Activated CD8-positive, alpha-beta T cell treated with anti-CD3 and anti-CD28 coated beads for 36 hours (primary cell): ENCODE data around the gene CDC42. TPM values are rescaled to one million over a fixed set of nuclear protein-coding genes. Genes with fewer than 3 reads are reported as not detected.
"Not testable (repeated sequence)": the region's sequence is repeated elsewhere in the genome, so short reads cannot be mapped to it uniquely, and the experiment has no call there.

Experiments used
- ATAC-seq: fragments of 200-7000 bp; cut with Tn5 transposase; one replicate; pipeline ENCODE4 v1.10.0; 2021; ENCODE audit warnings: mild to moderate bottlenecking, moderate library complexity
- CTCF ChIA-PET: fragments of 350-600 bp; sonication (Branson Sonifier 250); formaldehyde crosslinking; loops from one replicate; lab custom pipeline; 2021; ENCODE audit warnings: antibody characterized with exemption; lab: Charles Lee
- POLR2A ChIA-PET: fragments of 350-600 bp; sonication (Branson Sonifier 250); formaldehyde crosslinking; loops from one replicate; lab custom pipeline; 2021; ENCODE audit warnings: antibody characterized with exemption; lab: Charles Lee
- DNase-seq: peaks from one replicate; pipeline ENCODE4 v3.0.0-alpha.2; 2020
- H3K27ac Mint-ChIP-seq: one replicate; pipeline ENCODE4 v1.8.0; 2021; ENCODE audit warnings: mild to moderate bottlenecking, mixed read lengths
- H3K27me3 Mint-ChIP-seq: one replicate; pipeline ENCODE4 v1.8.0; 2021; ENCODE audit warnings: mixed read lengths
- H3K36me3 Mint-ChIP-seq: one replicate; pipeline ENCODE4 v1.8.0; 2021; ENCODE audit warnings: low read depth, mixed read lengths
- H3K4me1 Mint-ChIP-seq: one replicate; pipeline ENCODE4 v1.8.0; 2021; ENCODE audit warnings: low read depth, mixed read lengths
- H3K4me3 Mint-ChIP-seq: one replicate; pipeline ENCODE4 v1.8.0; 2021; ENCODE audit warnings: mild to moderate bottlenecking, moderate library complexity, mixed read lengths
- H3K9me3 Mint-ChIP-seq: one replicate; pipeline ENCODE4 v1.8.0; 2021; ENCODE audit warnings: mixed read lengths
- intact Hi-C: fragments of 100-400 bp; cut with micrococcal nuclease; formaldehyde crosslinking; loops from one replicate; pipeline ENCODE4 v1.10.0; 2022
- total RNA-seq, 2 experiments: library from RNA; stranded (reverse); gene quantifications; one replicate each; pipeline ENCODE4 v1.2.3, GENCODE V29; 2021
- TF ChIP-seq, protein P1 (sequence below): fragments of 200-600 bp; IDR thresholded peaks from one replicate; pipeline ENCODE4 v1.8.0; 2022; ENCODE audit warnings: antibody characterized with exemption, mild to moderate bottlenecking

The CDC42 gene
- total RNA-seq, 2 experiments from 2014 or later, result 292 to 310 TPM

DNA sequence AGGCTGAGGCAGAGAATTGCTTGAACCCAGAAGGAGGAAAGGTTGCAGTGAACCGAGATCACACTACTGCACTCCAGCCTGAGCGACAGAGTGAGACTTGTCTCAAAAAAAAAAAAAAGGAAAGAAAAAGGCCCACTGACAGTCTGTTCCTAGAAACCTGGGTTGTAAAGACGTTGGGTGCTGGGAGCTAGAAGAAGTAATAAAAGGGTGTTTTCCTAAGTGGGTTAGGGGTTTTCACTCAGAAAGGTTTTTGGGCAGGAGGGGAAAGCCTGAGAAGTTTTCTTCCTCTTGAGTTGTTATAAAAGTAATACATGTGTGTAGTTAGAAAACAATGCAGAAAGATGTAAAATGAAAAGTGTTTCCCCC lies 25.6 kb upstream of the CDC42 start:
- Mint-ChIP-seq H3K27me3 (no peaks in the 10 kb centered on the region), H3K36me3 (peaks cover 10% of the 10 kb centered on the region), H3K27ac (peak overlapping the region; percentile 99), H3K4me3 (peak overlapping the region; percentile 86), H3K9me3 (no peaks in the 10 kb centered on the region), H3K4me1 (peaks cover 58% of the 10 kb centered on the region)
- DNase-seq (no peak), ATAC-seq (no peak)
- intact Hi-C loops, result no loop called here
- TF ChIP-seq, protein P1, sequence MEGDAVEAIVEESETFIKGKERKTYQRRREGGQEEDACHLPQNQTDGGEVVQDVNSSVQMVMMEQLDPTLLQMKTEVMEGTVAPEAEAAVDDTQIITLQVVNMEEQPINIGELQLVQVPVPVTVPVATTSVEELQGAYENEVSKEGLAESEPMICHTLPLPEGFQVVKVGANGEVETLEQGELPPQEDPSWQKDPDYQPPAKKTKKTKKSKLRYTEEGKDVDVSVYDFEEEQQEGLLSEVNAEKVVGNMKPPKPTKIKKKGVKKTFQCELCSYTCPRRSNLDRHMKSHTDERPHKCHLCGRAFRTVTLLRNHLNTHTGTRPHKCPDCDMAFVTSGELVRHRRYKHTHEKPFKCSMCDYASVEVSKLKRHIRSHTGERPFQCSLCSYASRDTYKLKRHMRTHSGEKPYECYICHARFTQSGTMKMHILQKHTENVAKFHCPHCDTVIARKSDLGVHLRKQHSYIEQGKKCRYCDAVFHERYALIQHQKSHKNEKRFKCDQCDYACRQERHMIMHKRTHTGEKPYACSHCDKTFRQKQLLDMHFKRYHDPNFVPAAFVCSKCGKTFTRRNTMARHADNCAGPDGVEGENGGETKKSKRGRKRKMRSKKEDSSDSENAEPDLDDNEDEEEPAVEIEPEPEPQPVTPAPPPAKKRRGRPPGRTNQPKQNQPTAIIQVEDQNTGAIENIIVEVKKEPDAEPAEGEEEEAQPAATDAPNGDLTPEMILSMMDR, result no peak
- CTCF ChIA-PET, result interaction anchor here (0.7 kb wide), 1 partner anchor 13 kb away, joined by 3 read pairs; no protein-coding TSS in a partner anchor
- POLR2A ChIA-PET, result interaction anchor here (0.7 to 12.6 kb wide), 3 partner anchors 13 to 74 kb away, joined by 3 to 218 read pairs (median 128); partner anchors contain the start of gene CDC42

DNA sequence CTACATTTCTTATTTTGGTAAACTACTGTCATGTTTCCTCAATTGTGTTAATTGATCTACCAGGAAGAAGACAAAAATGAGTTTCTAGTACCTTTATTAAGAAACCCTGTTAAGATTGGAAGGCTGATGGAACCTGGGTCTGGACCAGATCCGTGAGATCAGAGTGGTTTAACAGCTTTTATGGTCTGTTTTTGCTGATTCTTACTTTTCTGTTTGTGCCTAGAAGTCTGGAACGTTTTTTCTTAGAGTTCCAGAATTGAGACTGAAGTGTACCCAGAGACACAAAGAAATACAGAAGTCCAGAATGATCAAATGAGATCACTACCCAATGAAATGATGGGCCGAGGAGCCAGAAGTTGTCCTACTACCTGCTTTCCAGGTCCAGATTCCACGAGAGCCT lies 22.5 kb upstream of the CDC42 start:
- no peak overlapping the region for H3K4me3 Mint-ChIP-seq
- ATAC-seq (no peak), DNase-seq (no peak)
- no peaks in the 10 kb centered on the region for H3K27me3 Mint-ChIP-seq
- ChIA-PET POLR2A (interaction anchor here (0.8 to 12.6 kb wide), 3 partner anchors 9 to 24 kb away, joined by 3 to 218 read pairs (median 128); partner anchors contain the start of gene CDC42), CTCF (interaction anchor here (1.5 to 4.5 kb wide), 2 partner anchors 9 to 75 kb away, joined by 3 to 32 read pairs; no protein-coding TSS in a partner anchor)
- H3K36me3 Mint-ChIP-seq, result peaks cover 12% of the 10 kb centered on the region
- no peaks in the 10 kb centered on the region for H3K9me3 Mint-ChIP-seq
- intact Hi-C loops, result no loop called here
- TF ChIP-seq, protein P1, result no peak
- peak overlapping the region; percentile 1 for H3K27ac Mint-ChIP-seq
- peaks cover 47% of the 10 kb centered on the region for H3K4me1 Mint-ChIP-seq

DNA sequence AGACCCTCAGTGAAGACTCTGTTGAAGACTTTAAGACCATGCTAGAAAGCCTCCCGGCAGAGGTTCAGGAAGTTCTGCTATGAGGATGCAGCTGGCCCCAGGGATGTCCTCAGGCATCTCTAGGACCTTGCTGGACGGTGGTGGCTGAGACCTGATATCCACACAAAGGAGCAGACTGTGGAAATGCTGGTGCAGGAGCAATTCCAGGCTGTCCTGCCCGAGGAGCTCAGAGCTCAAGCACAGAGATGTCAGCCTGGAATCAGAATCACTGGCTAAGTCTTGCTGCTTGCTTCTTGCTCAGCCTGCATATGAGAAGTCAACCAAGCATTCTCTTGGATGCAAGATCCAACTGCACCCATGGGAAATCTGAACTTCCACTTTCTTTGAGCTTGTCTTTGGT lies 22.0 kb upstream of the CDC42 start:
- H3K36me3 Mint-ChIP-seq, result peaks cover 12% of the 10 kb centered on the region
- ChIA-PET CTCF (interaction anchor here (1.0 to 4.5 kb wide), 3 partner anchors 8 to 75 kb away, joined by 3 to 32 read pairs (median 3); partner anchors contain the start of gene CDC42), POLR2A (interaction anchor here (0.8 to 12.6 kb wide), 4 partner anchors 9 to 36 kb away, joined by 3 to 218 read pairs (median 66); partner anchors contain the start of gene CDC42)
- no peak overlapping the region for H3K4me3 Mint-ChIP-seq
- TF ChIP-seq, protein P1, result no peak
- intact Hi-C loops, result no loop called here
- no peak for ATAC-seq
- no peak for DNase-seq
- no peaks in the 10 kb centered on the region for H3K27me3 Mint-ChIP-seq
- H3K4me1 Mint-ChIP-seq, result peaks cover 47% of the 10 kb centered on the region
- H3K9me3 Mint-ChIP-seq, result no peaks in the 10 kb centered on the region
- H3K27ac Mint-ChIP-seq, result no peak overlapping the region

DNA sequence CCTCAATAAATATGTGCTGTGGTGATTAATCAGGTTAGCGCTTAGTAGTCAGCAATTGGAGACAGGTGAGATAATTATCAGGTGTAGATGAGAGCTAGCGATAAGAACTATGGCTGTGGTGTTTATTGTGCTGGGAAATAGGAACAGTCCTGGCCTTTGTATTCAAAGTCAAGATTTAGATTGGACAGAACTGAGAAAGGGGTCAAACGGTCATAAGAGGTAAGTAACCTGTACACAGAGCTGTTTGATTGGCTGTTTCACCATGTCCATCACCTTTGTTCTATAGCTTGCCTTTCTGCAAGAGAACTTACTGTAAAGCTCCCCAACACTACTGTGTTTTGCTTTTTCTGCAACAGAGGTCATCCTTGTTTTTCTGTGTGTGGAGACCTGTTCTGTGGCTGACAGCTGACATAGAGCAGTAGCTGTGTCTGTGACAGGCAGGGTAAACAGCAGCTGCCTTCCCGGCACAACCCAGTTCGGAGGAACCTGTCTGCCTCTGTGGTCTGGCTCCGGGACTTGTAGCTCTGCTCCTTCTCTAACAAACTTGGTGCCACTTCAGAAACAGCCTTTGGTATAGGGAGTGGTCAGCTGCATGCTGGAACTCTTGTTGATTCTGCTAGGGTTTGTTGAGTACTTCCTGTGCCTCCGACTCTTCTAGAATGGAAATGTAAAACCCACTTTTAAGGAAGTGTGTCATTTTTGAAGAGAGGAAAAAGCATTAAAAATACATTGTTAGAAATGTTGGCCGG lies 21.1 kb upstream of the CDC42 start:
- DNase-seq (peak; percentile 32), ATAC-seq (peak; percentile 35)
- H3K27me3 Mint-ChIP-seq, result no peaks in the 10 kb centered on the region
- peaks cover 44% of the 10 kb centered on the region for H3K4me1 Mint-ChIP-seq
- H3K9me3 Mint-ChIP-seq, result no peaks in the 10 kb centered on the region
- H3K36me3 Mint-ChIP-seq, result peaks cover 10% of the 10 kb centered on the region
- ChIA-PET POLR2A (interaction anchor here (1.2 to 12.6 kb wide), 3 partner anchors 8 to 35 kb away, joined by 4 to 218 read pairs (median 128); partner anchors contain the start of gene CDC42), CTCF (interaction anchor here (0.8 to 4.5 kb wide), 6 partner anchors 7 to 74 kb away, joined by 3 to 32 read pairs (median 4); partner anchors contain the start of gene CDC42)
- no peak overlapping the region for H3K4me3 Mint-ChIP-seq
- TF ChIP-seq, protein P1, result no peak
- intact Hi-C loops, result no loop called here
- peak overlapping the region; percentile 77 for H3K27ac Mint-ChIP-seq

DNA sequence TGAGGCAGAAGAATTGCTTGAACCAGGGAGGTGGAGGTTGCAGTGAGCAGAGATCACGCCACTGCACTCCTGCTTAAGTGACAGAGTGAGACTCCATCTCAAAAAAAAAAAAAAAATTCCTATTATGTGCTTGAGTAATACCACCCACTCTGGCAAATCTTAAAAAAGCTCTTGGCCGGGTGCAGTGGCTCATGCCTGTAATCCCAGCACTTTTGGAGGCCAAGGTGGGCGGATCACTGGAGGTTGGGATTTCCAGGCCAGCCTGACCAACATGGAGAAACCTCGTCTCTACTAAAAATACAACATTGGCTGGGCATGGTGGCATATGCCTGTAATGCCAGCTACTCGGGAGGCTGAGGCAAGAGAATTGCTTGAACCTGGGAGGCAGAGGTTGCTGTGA lies 17.7 kb upstream of the CDC42 start:
- ATAC-seq, H3K4me3 Mint-ChIP-seq, DNase-seq, intact Hi-C loops, H3K27ac Mint-ChIP-seq, H3K27me3 Mint-ChIP-seq, H3K9me3 Mint-ChIP-seq, H3K36me3 Mint-ChIP-seq: not testable (repeated sequence)
- ChIA-PET POLR2A (interaction anchor here (1.3 to 10.2 kb wide), 3 partner anchors 7 to 18 kb away, joined by 3 to 128 read pairs (median 5); partner anchors contain the start of gene CDC42), CTCF (interaction anchor here (0.7 kb wide), 1 partner anchor 378 kb away, joined by 3 read pairs; no protein-coding TSS in a partner anchor)
- H3K4me1 Mint-ChIP-seq, result peaks cover 40% of the 10 kb centered on the region
